ENCODE measurements around the gene TAS2R30. TPM values are rescaled to one million over a fixed set of nuclear protein-coding genes. Genes with fewer than 3 reads are reported as not detected.

The TAS2R30 gene
- total RNA-seq, 5 donors from 2014 or later (not counting 1 experiment from before 2014, with no cell fraction given), result 2.3 to 8.5 (median 3.3) TPM

GRCh38 chr12:11154400-11154925 lies 20.0 kb upstream of the TAS2R30 start:
- Mint-ChIP-seq H3K36me3 (peaks cover 57% of the 10 kb centered on the region), H3K4me3 (no peak overlapping the region)
- CTCF ChIA-PET, result no interaction called here

GRCh38 chr12:11152725-11153124 lies 18.3 kb upstream of the TAS2R30 start:
- Histone ChIP-seq H3K9me3 (no peaks in the 10 kb centered on the region), H3K4me3 (ENCODE audit: control insufficient read depth in 1 of 2, extremely low read depth in 1 of 2, low read length in 1 of 2) (no peak overlapping the region), H3K4me1 (ENCODE audit: control insufficient read depth in 1 of 2, extremely low read depth in 1 of 2, insufficient read depth in 2 of 2, low read length in 2 of 2) (no peaks in the 10 kb centered on the region), H3K36me3 (ENCODE audit: control insufficient read depth in 2 of 2, extremely low read depth in 1 of 2, insufficient read depth in 1 of 2, low read length in 1 of 2) (peaks cover 0 to 5% of the 10 kb centered on the region in 2 donors), H3K27ac (ENCODE audit: low read length) (no peak overlapping the region), H3K27me3 (replicated peaks in 1 of 2; ENCODE audit: control insufficient read depth in 2 of 2, extremely low read depth in 1 of 2, insufficient read depth in 2 of 2, low read length in 1 of 2) (no peaks in the 10 kb centered on the region)
- H3K9me3 Mint-ChIP-seq, result peaks cover 0 to 17% (median 8%) of the 10 kb centered on the region in 3 donors
- DNase-seq (no peak), ATAC-seq (replicated peaks in 1 of 4) (no peak)
- H3K36me3 Mint-ChIP-seq, result peaks cover 47% of the 10 kb centered on the region
- H3K27ac Mint-ChIP-seq, result no peak overlapping the region
- no peak overlapping the region for H3K4me3 Mint-ChIP-seq
- peaks cover 13 to 24% (median 20%) of the 10 kb centered on the region in 3 donors for H3K4me1 Mint-ChIP-seq
- H3K27me3 Mint-ChIP-seq, result no peaks in the 10 kb centered on the region
- ChIA-PET POLR2A (no interaction called here), CTCF (no interaction called here)
- WGBS (ENCODE audit: insufficient coverage), result no CpG with 5 or more reads among the region's 2 CpGs

More at GRCh38 chr12:11154400-11154925, 20.0 kb upstream of the TAS2R30 start:
- WGBS (ENCODE audit: insufficient coverage), result no CpG with 5 or more reads among the region's 1 CpG
- no peak for ATAC-seq (replicated peaks in 1 of 4)
- H3K36me3 ChIP-seq (ENCODE audit: control insufficient read depth in 2 of 2, extremely low read depth in 1 of 2, insufficient read depth in 1 of 2, low read length in 1 of 2), result peaks cover 3 to 5% of the 10 kb centered on the region in 2 donors
- Mint-ChIP-seq H3K27me3 (no peaks in the 10 kb centered on the region), H3K4me1 (peaks cover 31 to 33% (median 31%) of the 10 kb centered on the region in 3 donors), H3K27ac (no peak overlapping the region), H3K9me3 (peaks cover 0 to 17% (median 8%) of the 10 kb centered on the region in 3 donors)
- H3K4me1 ChIP-seq (ENCODE audit: control insufficient read depth in 1 of 2, extremely low read depth in 1 of 2, insufficient read depth in 2 of 2, low read length in 2 of 2), result no peaks in the 10 kb centered on the region
- no peak overlapping the region for H3K4me3 ChIP-seq (ENCODE audit: control insufficient read depth in 1 of 2, extremely low read depth in 1 of 2, low read length in 1 of 2)
- DNase-seq, result no peak
- H3K9me3 ChIP-seq, result no peaks in the 10 kb centered on the region
- H3K27ac ChIP-seq (ENCODE audit: low read length), result no peak overlapping the region
- H3K27me3 ChIP-seq (replicated peaks in 1 of 2; ENCODE audit: control insufficient read depth in 2 of 2, extremely low read depth in 1 of 2, insufficient read depth in 2 of 2, low read length in 1 of 2), result no peaks in the 10 kb centered on the region
- POLR2A ChIA-PET, result interaction anchor here in 1 of 2 donors (1.2 kb wide), 1 partner anchor 17 kb away, joined by 5 read pairs; the partner anchor contains the start of gene SMIM10L1

DNA sequence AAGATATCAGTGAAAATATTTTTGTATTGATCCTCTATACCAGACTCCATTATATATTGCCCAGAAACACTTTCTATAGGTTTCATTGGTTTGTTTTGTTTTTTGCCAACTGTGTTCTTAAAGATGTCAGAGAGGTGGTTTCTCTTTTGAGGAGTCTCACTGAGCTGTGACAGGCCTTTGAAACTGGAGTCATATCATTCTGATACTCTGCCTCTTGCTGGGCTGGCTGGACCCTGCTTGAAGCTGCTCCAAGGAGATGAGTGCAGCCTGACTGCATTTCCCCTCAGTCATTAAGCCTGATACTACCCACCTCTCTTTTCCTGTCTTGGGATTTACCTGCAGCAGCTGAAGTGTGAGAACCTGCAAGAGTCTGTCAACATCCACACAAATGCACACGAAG lies 16.4 kb upstream of the TAS2R30 start:
- Histone ChIP-seq H3K27ac (ENCODE audit: low read length) (no peak overlapping the region), H3K27me3 (replicated peaks in 1 of 2; ENCODE audit: control insufficient read depth in 2 of 2, extremely low read depth in 1 of 2, insufficient read depth in 2 of 2, low read length in 1 of 2) (no peaks in the 10 kb centered on the region), H3K9me3 (no peaks in the 10 kb centered on the region), H3K36me3 (ENCODE audit: control insufficient read depth in 2 of 2, extremely low read depth in 1 of 2, insufficient read depth in 1 of 2, low read length in 1 of 2) (peaks cover 0 to 5% of the 10 kb centered on the region in 2 donors), H3K4me3 (ENCODE audit: control insufficient read depth in 1 of 2, extremely low read depth in 1 of 2, low read length in 1 of 2) (no peak overlapping the region), H3K4me1 (ENCODE audit: control insufficient read depth in 1 of 2, extremely low read depth in 1 of 2, insufficient read depth in 2 of 2, low read length in 2 of 2) (no peaks in the 10 kb centered on the region)
- Mint-ChIP-seq H3K27ac (no peak overlapping the region), H3K36me3 (peaks cover 36% of the 10 kb centered on the region), H3K27me3 (no peaks in the 10 kb centered on the region), H3K9me3 (peaks cover 0 to 9% (median 6%) of the 10 kb centered on the region in 3 donors), H3K4me1 (peaks cover 6 to 21% (median 20%) of the 10 kb centered on the region in 3 donors), H3K4me3 (no peak overlapping the region)
- DNase-seq, result no peak
- POLR2A ChIA-PET, result no interaction called here
- ATAC-seq (replicated peaks in 1 of 4), result no peak
- CTCF ChIA-PET, result no interaction called here
- no CpG with 5 or more reads among the region's 1 CpG for WGBS (ENCODE audit: insufficient coverage)

DNA sequence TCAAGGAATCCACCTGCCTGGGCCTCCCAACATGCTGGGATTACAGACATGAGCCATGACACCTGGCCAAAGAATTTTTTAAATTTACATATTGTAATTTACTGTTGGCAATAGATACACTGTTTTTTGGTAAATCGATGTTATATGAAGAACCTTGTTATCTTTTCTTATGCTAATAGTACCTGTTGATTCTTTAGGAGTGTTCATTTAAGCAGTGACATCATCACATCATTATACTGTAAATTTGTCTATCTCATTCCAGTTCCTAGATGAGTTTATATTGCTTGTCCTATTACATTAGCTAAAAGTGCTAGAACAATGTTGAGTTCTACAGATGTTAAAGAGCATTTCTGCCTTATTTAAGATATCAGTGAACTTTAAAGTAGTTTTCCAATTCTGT lies 13.0 kb upstream of the TAS2R30 start:
- no peak overlapping the region for H3K27ac Mint-ChIP-seq

GRCh38 chr12:11144297-11144696 lies 9.9 kb upstream of the TAS2R30 start:
- no peaks in the 10 kb centered on the region for H3K27me3 Mint-ChIP-seq
- no peaks in the 10 kb centered on the region for H3K27me3 ChIP-seq (replicated peaks in 1 of 2; ENCODE audit: control insufficient read depth in 2 of 2, extremely low read depth in 1 of 2, insufficient read depth in 2 of 2, low read length in 1 of 2)
- POLR2A ChIA-PET, result no interaction called here
- CTCF ChIA-PET, result interaction anchor here in 1 of 2 donors (1.2 kb wide), 1 partner anchor 27 kb away, joined by 4 read pairs; no protein-coding TSS in a partner anchor
- H3K4me1 ChIP-seq (ENCODE audit: control insufficient read depth in 1 of 2, extremely low read depth in 1 of 2, insufficient read depth in 2 of 2, low read length in 2 of 2), result no peaks in the 10 kb centered on the region
- H3K36me3 Mint-ChIP-seq, result peaks cover 54% of the 10 kb centered on the region
- peaks cover 0 to 6% of the 10 kb centered on the region in 2 donors for H3K36me3 ChIP-seq (ENCODE audit: control insufficient read depth in 2 of 2, extremely low read depth in 1 of 2, insufficient read depth in 1 of 2, low read length in 1 of 2)
- peaks cover 26 to 47% (median 35%) of the 10 kb centered on the region in 3 donors for H3K4me1 Mint-ChIP-seq
- H3K9me3 ChIP-seq, result peaks cover 2% of the 10 kb centered on the region
- WGBS (ENCODE audit: insufficient coverage), result 100% methylated on average over 4 of the region's 5 CpGs
- H3K9me3 Mint-ChIP-seq, result peaks cover 5 to 19% (median 10%) of the 10 kb centered on the region in 3 donors
- no peak overlapping the region for H3K27ac Mint-ChIP-seq
- no peak for DNase-seq
- no peak for ATAC-seq (replicated peaks in 1 of 4)
- H3K4me3 ChIP-seq (ENCODE audit: control insufficient read depth in 1 of 2, extremely low read depth in 1 of 2, low read length in 1 of 2), result no peak overlapping the region
- H3K4me3 Mint-ChIP-seq, result no peak overlapping the region
- no peak overlapping the region for H3K27ac ChIP-seq (ENCODE audit: low read length)

More for the DNA sequence above, 13.0 kb upstream of the TAS2R30 start:
- Mint-ChIP-seq H3K36me3 (peaks cover 46% of the 10 kb centered on the region), H3K4me1 (peaks cover 15 to 36% (median 24%) of the 10 kb centered on the region in 3 donors), H3K4me3 (no peak overlapping the region), H3K27me3 (no peaks in the 10 kb centered on the region), H3K9me3 (peaks cover 5 to 27% (median 14%) of the 10 kb centered on the region in 3 donors)
- ATAC-seq (replicated peaks in 1 of 4), result no peak
- no peak overlapping the region for H3K27ac ChIP-seq (ENCODE audit: low read length)
- H3K4me3 ChIP-seq (ENCODE audit: control insufficient read depth in 1 of 2, extremely low read depth in 1 of 2, low read length in 1 of 2), result no peak overlapping the region
- no peaks in the 10 kb centered on the region for H3K27me3 ChIP-seq (replicated peaks in 1 of 2; ENCODE audit: control insufficient read depth in 2 of 2, extremely low read depth in 1 of 2, insufficient read depth in 2 of 2, low read length in 1 of 2)
- CTCF ChIA-PET, result no interaction called here
- no peak for DNase-seq
- H3K4me1 ChIP-seq (ENCODE audit: control insufficient read depth in 1 of 2, extremely low read depth in 1 of 2, insufficient read depth in 2 of 2, low read length in 2 of 2), result no peaks in the 10 kb centered on the region
- POLR2A ChIA-PET, result no interaction called here
- H3K9me3 ChIP-seq, result peaks cover 2% of the 10 kb centered on the region
- peaks cover 0 to 5% of the 10 kb centered on the region in 2 donors for H3K36me3 ChIP-seq (ENCODE audit: control insufficient read depth in 2 of 2, extremely low read depth in 1 of 2, insufficient read depth in 1 of 2, low read length in 1 of 2)
- WGBS (ENCODE audit: insufficient coverage), result no CpG with 5 or more reads among the region's 1 CpG

DNA sequence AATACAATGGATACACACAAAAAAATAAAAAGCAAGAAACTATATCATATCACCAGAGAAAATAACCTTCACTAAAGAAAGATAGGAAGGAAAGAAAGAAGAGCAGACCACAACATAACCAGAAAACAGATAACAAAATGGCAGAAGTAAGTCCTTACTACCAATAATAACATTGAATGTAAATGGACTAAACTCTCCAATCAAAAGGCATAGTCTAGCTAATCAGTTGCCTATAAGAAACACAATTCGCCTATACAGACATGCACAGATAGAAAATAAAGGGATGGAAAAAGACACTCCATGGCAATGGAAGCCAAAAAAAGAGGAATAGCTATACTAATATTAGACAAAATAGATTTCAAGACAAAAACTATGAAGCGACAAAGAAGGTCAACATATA lies 8.9 kb upstream of the TAS2R30 start:
- H3K9me3 ChIP-seq, result peaks cover 4% of the 10 kb centered on the region
- H3K4me3 ChIP-seq (ENCODE audit: control insufficient read depth in 1 of 2, extremely low read depth in 1 of 2, low read length in 1 of 2), result no peak overlapping the region
- POLR2A ChIA-PET, result no interaction called here
- peaks cover 30 to 48% (median 36%) of the 10 kb centered on the region in 3 donors for H3K4me1 Mint-ChIP-seq
- CTCF ChIA-PET, result no interaction called here
- peaks cover 5 to 19% (median 10%) of the 10 kb centered on the region in 3 donors for H3K9me3 Mint-ChIP-seq
- no peak overlapping the region for H3K4me3 Mint-ChIP-seq
- H3K27me3 ChIP-seq (replicated peaks in 1 of 2; ENCODE audit: control insufficient read depth in 2 of 2, extremely low read depth in 1 of 2, insufficient read depth in 2 of 2, low read length in 1 of 2), result no peaks in the 10 kb centered on the region
- no peaks in the 10 kb centered on the region for H3K27me3 Mint-ChIP-seq
- H3K36me3 Mint-ChIP-seq, result peaks cover 55% of the 10 kb centered on the region
- H3K27ac ChIP-seq (ENCODE audit: low read length), result no peak overlapping the region
- DNase-seq (no peak), ATAC-seq (replicated peaks in 1 of 4) (no peak)
- H3K4me1 ChIP-seq (ENCODE audit: control insufficient read depth in 1 of 2, extremely low read depth in 1 of 2, insufficient read depth in 2 of 2, low read length in 2 of 2), result no peaks in the 10 kb centered on the region
- no CpG with 5 or more reads among the region's 2 CpGs for WGBS (ENCODE audit: insufficient coverage)
- no peak overlapping the region for H3K27ac Mint-ChIP-seq
- peaks cover 0 to 6% of the 10 kb centered on the region in 2 donors for H3K36me3 ChIP-seq (ENCODE audit: control insufficient read depth in 2 of 2, extremely low read depth in 1 of 2, insufficient read depth in 1 of 2, low read length in 1 of 2)

Data from T-cell (primary cell).